GM12878 (cell line): ENCODE results near the gene WDR59. TPM values are rescaled to one million over a fixed set of nuclear protein-coding genes. Genes with fewer than 3 reads are reported as not detected.

Experiments
- CTCF ChIP-seq, 3 experiments: IDR thresholded peaks in 2 of 3; conservative IDR thresholded peaks in 1 of 3; 2 replicates each; pipeline ENCODE4 v1.5.1; 2011; ENCODE audit warnings: low read depth in 3 of 3, low read length in 3 of 3, mild to moderate bottlenecking in 3 of 3, control low read depth in 2 of 3, moderate library complexity in 2 of 3, inconsistent platforms in 1 of 3, mixed read lengths in 1 of 3; ENCODE audit not compliant: control insufficient read depth in 2 of 3, insufficient read depth in 1 of 3; ENCODE audit errors: extremely low read depth in 1 of 3
- E2F8 ChIP-seq: fragments of 450-650 bp; IDR thresholded peaks from 2 replicates; pipeline ENCODE4 v1.6.1; 2018; ENCODE audit warnings: mild to moderate bottlenecking, low read depth, moderate library complexity; ENCODE audit not compliant: partially characterized antibody
- HDGF ChIP-seq: fragments of 450-650 bp; IDR thresholded peaks from 2 replicates; pipeline ENCODE4 v1.6.1; 2016; ENCODE audit warnings: antibody characterized with exemption
- JUND ChIP-seq: IDR thresholded peaks from 2 replicates; pipeline ENCODE4 v1.6.1; 2012; ENCODE audit warnings: low read depth, mild to moderate bottlenecking, low read length, improper control_type of control experiment, moderate library complexity
- NBN ChIP-seq: fragments of 450-650 bp; IDR thresholded peaks from 2 replicates; pipeline ENCODE4 v1.6.1; 2016
- NR2F1 ChIP-seq: fragments of 450-650 bp; conservative IDR thresholded peaks from 2 replicates; pipeline ENCODE4 v1.6.1; 2017; ENCODE audit warnings: mild to moderate bottlenecking
- PRDM15 ChIP-seq: fragments of 450-650 bp; formaldehyde crosslinking; IDR thresholded peaks from 2 replicates; pipeline ENCODE4 v1.4.0; 2020; ENCODE audit warnings: mild to moderate bottlenecking, moderate library complexity
- polyA plus RNA-seq, 11 experiments: library from polyadenylated mRNA; depleted of rRNA in 4 of 11; unstranded in 6 of 11; stranded (reverse) in 5 of 11; fragments of >200 nt; fragmentation: Nextera tagmentation in 4 of 11; fragmentation: Illumina TruSeq in 1 of 11; extraction: Ambion mirVana in 4 of 11; extraction: Trizol in 1 of 11; gene quantifications; 1 replicate in 1 of 11; 2 replicates in 10 of 11; pipeline versions ENCODE4 v1.2.1 to v1.2.3, GENCODE V29; 2011 to 2016; ENCODE audit warnings: inconsistent platforms in 2 of 11, missing spikeins in 2 of 11, low read depth in 1 of 11
- total RNA-seq, 4 experiments: library from RNA; depleted of rRNA in 3 of 4; stranded (reverse); fragments of >200 nt in 3 of 4; fragmentation: Illumina TruSeq in 1 of 4; extraction: Trizol in 1 of 4; gene quantifications; 2 replicates each; pipeline versions ENCODE4 v1.2.1 to v1.2.3, GENCODE V29; 2013 to 2021

The WDR59 gene
- total and polyA plus RNA-seq, 10 of the 15 experiments (the other 5 are each of a cell fraction or from before 2014, with no cell fraction given) = 9.7 to 78.4 (median 24.5) TPM

GRCh38 chr16:74862743-74863244, 122.1 kb downstream of the WDR59 start (continued):
- TF ChIP-seq PRDM15 (CRISPR knock-in tag) = no peak
- TF ChIP-seq NBN = no peak
- no peak for TF ChIP-seq JUND
- peak; percentile 86 for TF ChIP-seq NR2F1
- no peak for TF ChIP-seq HDGF
- no peak for TF ChIP-seq E2F8
- TF ChIP-seq CTCF (IDR thresholded peaks at IDR 0.05 in 2 of 3, conservative IDR thresholded peaks at IDR 0.05 in 1 of 3; ENCODE audit: control insufficient read depth in 2 of 3, extremely low read depth in 1 of 3, insufficient read depth in 1 of 3, low read depth in 3 of 3, low read length in 3 of 3) = peak; percentile 64 to 91 (median 73)
- TF ChIP-seq, all 136 proteins: peak for 7
